ENCODE data around the gene C7. TPM values are rescaled to one million over a fixed set of nuclear protein-coding genes. Genes with fewer than 3 reads are reported as not detected.
A peak's percentile ranks its signal among the peaks of the same experiment; 100 is the strongest.

Gene C7
- total and polyA plus RNA-seq, 2 of the 13 experiments (the other 11 are each of a cell fraction or from before 2014, with no cell fraction given) = 1.7 to 3.5 TPM

- no peak for TF ChIP-seq MTERF4 (CRISPR knock-in tag; IDR thresholded peaks at IDR 0.05)
- peak; percentile 70; the same call in 1 of the 2 replicates for TF ChIP-seq ZBTB43 (CRISPR knock-in tag; conservative IDR thresholded peaks at IDR 0.05)
- peak; percentile 66; the same call in 1 of the 2 replicates for TF ChIP-seq MIER3 (CRISPR knock-in tag; IDR thresholded peaks at IDR 0.05; ENCODE audit: borderline replicate concordance)
- TF ChIP-seq SOX13 (IDR thresholded peaks at IDR 0.05) = peak; percentile 32; the same call in 1 of the 2 replicates
- TF ChIP-seq SOX13 (CRISPR knock-in tag; conservative IDR thresholded peaks at IDR 0.05 in 1 of 2, IDR thresholded peaks at IDR 0.05 in 1 of 2) = peak in 1 of 2 experiments; percentile 91; a peak in 2 of 4 replicates
- TF ChIP-seq TERF1 (CRISPR knock-in tag; IDR thresholded peaks at IDR 0.05) = no peak
- TF ChIP-seq ZNF282 (IDR thresholded peaks at IDR 0.05; ENCODE audit: partially characterized antibody) = no peak
- no peak for TF ChIP-seq RBM22 (optimal IDR thresholded peaks at IDR 0.05; ENCODE audit: low read length)
- TF ChIP-seq MEIS1 (CRISPR knock-in tag; IDR thresholded peaks at IDR 0.05; ENCODE audit: borderline replicate concordance) = no peak
- no peak for TF ChIP-seq MLX (CRISPR knock-in tag; IDR thresholded peaks at IDR 0.05)
- TF ChIP-seq SMARCE1 (IDR thresholded peaks at IDR 0.05; ENCODE audit: borderline replicate concordance) = no peak
- peak; percentile 51; the same call in 1 of the 2 replicates for TF ChIP-seq DPF2 (CRISPR knock-in tag; IDR thresholded peaks at IDR 0.05; ENCODE audit: borderline replicate concordance, low read depth)
- peak; percentile 79 for TF ChIP-seq ARID3A (IDR thresholded peaks at IDR 0.05; ENCODE audit: low read depth, low read length)
- peak; percentile 40; the same call in 1 of the 2 replicates for TF ChIP-seq DRAP1 (CRISPR knock-in tag; IDR thresholded peaks at IDR 0.05)
- peak; percentile 75 for TF ChIP-seq THRA (CRISPR knock-in tag; IDR thresholded peaks at IDR 0.05; ENCODE audit: borderline replicate concordance)
- TF ChIP-seq DNMT1 (CRISPR knock-in tag; IDR thresholded peaks at IDR 0.05) = no peak
- no peak for TF ChIP-seq REXO4 (CRISPR knock-in tag; IDR thresholded peaks at IDR 0.05; ENCODE audit: borderline replicate concordance)
These were observed 82.1 kb downstream of the C7 start (continued) for GRCh38 chr5:40991168-40991980.
